ENCODE measurements around the gene FGD2.

- no peak for TF ChIP-seq CTCF (IDR thresholded peaks at IDR 0.05)
- TF ChIP-seq POLR2AphosphoS5 (IDR thresholded peaks at IDR 0.05): peak; percentile 4
These were observed 18.8 kb upstream of the FGD2 start for GRCh38 chr6:36986704-36987047.

Data from prostate gland (tissue), 2 donors.